ENCODE measurements around the gene SYT17.

SYT17 gene

GRCh38 chr16:19196871-19197270 is 28.8 kb downstream of the SYT17 start:
- TF ChIP-seq CTCF (IDR thresholded peaks at IDR 0.05; ENCODE audit: low read depth, low read length): no peak
- H3K4me3 ChIP-seq (ENCODE audit: low read depth, low read length): no peak overlapping the region

GRCh38 chr16:19203374-19203966 is 35.4 kb downstream of the SYT17 start:
- TF ChIP-seq CTCF (IDR thresholded peaks at IDR 0.05; ENCODE audit: low read depth, low read length): no peak
- no peak overlapping the region for H3K4me3 ChIP-seq (ENCODE audit: low read depth, low read length)

- TF ChIP-seq CTCF (IDR thresholded peaks at IDR 0.05; ENCODE audit: low read depth, low read length): no peak
- no peak overlapping the region for H3K4me3 ChIP-seq (ENCODE audit: low read depth, low read length)
Observed at GRCh38 chr16:19210280-19210924, 42.4 kb downstream of the SYT17 start.

GRCh38 chr16:19210968-19211367 is 42.9 kb downstream of the SYT17 start:
- TF ChIP-seq CTCF (IDR thresholded peaks at IDR 0.05; ENCODE audit: low read depth, low read length): no peak
- no peak overlapping the region for H3K4me3 ChIP-seq (ENCODE audit: low read depth, low read length)

- TF ChIP-seq CTCF (IDR thresholded peaks at IDR 0.05; ENCODE audit: low read depth, low read length): no peak
- H3K4me3 ChIP-seq (ENCODE audit: low read depth, low read length): no peak overlapping the region
Observed at GRCh38 chr16:19212059-19212458, 44.0 kb downstream of the SYT17 start.

- no peak for TF ChIP-seq CTCF (IDR thresholded peaks at IDR 0.05; ENCODE audit: low read depth, low read length)
- no peak overlapping the region for H3K4me3 ChIP-seq (ENCODE audit: low read depth, low read length)
Observed at GRCh38 chr16:19213885-19214284, 45.8 kb downstream of the SYT17 start.

GRCh38 chr16:19215705-19216104 is 47.7 kb downstream of the SYT17 start:
- H3K4me3 ChIP-seq (ENCODE audit: low read depth, low read length): no peak overlapping the region
- no peak for TF ChIP-seq CTCF (IDR thresholded peaks at IDR 0.05; ENCODE audit: low read depth, low read length)

Data from WI38 (cell line).